Tibial nerve (tissue), 4 donors: ENCODE results near the gene SMAD9. TPM values are rescaled to one million over a fixed set of nuclear protein-coding genes. Genes with fewer than 3 reads are reported as not detected.

Experiments used
- DNase-seq, 2 donors: peaks; one replicate each; pipeline ENCODE4 v3.0.0-alpha.2; 2019; ENCODE audit warnings: low spot score in 2 of 2
- H3K27ac ChIP-seq, 4 donors: fragments of 200-600 bp; sonication (generic) in 3 of 4; one replicate each; pipeline ENCODE4 v1.5.1; 2017 to 2019; ENCODE audit warnings: mild to moderate bottlenecking in 1 of 4
- H3K27me3 ChIP-seq, 2 donors: fragments of 200-600 bp; sonication (generic) in 1 of 2; one replicate each; pipeline versions ENCODE4 v1.5.1 to v1.6.0; 2017 to 2019
- H3K36me3 ChIP-seq, 3 donors: fragments of 200-600 bp; sonication (generic); one replicate each; pipeline ENCODE4 v1.5.1; 2018 to 2019
- H3K4me1 ChIP-seq, 4 donors: fragments of 200-600 bp; sonication (generic) in 3 of 4; one replicate each; pipeline ENCODE4 v1.5.1; 2017 to 2019
- H3K4me3 ChIP-seq, 4 donors: fragments of 200-600 bp; sonication (generic) in 3 of 4; one replicate each; pipeline ENCODE4 v1.5.1; 2017 to 2019; ENCODE audit warnings: mild to moderate bottlenecking in 1 of 4, moderate library complexity in 1 of 4
- H3K9me3 ChIP-seq, 4 donors: fragments of 200-600 bp; sonication (generic) in 3 of 4; one replicate each; pipeline ENCODE4 v1.5.1; 2017 to 2019
- CTCF ChIP-seq, 5 experiments: fragments of 200-600 bp in 3 of 5; fragments of 450-650 bp in 2 of 5; sonication (generic) in 3 of 5; IDR thresholded peaks; one replicate each; pipeline ENCODE4 v1.5.1; 2016 to 2019; ENCODE audit warnings: antibody characterized with exemption in 5 of 5, mild to moderate bottlenecking in 3 of 5, moderate library complexity in 2 of 5
- EP300 ChIP-seq, 2 donors: sonication (generic); formaldehyde crosslinking; IDR thresholded peaks; one replicate each; pipeline ENCODE4 v1.6.1; 2017; ENCODE audit warnings: antibody characterized with exemption in 2 of 2, mild to moderate bottlenecking in 1 of 2
- POLR2A ChIP-seq, 2 donors: fragments of 450-650 bp; IDR thresholded peaks; one replicate each; pipeline ENCODE4 v1.6.1; 2017; ENCODE audit warnings: antibody characterized with exemption in 2 of 2, mild to moderate bottlenecking in 2 of 2, moderate library complexity in 2 of 2
- WGBS, 2 donors: methylation state at CpG; one replicate each; pipeline ENCODE4 v1.1.5; 2018; 5-methylcytosine and 5-hydroxymethylcytosine counted together
- total RNA-seq, 4 donors: library from RNA; depleted of rRNA; stranded (reverse); fragments of >200 nt; gene quantifications; one replicate each; pipeline ENCODE4 v1.1.0, GENCODE V29; 2016

SMAD9 gene
- total RNA-seq, 4 donors from 2014 or later, result 13.8 to 20.4 (median 15.8) TPM

- DNase-seq, result no peak
- TF ChIP-seq EP300 (IDR thresholded peaks at IDR 0.05), result no peak
- TF ChIP-seq POLR2A (IDR thresholded peaks at IDR 0.05), result no peak
- no peak for TF ChIP-seq CTCF (IDR thresholded peaks at IDR 0.05)
- no peak overlapping the region for H3K27ac ChIP-seq
- WGBS, 2 donors, result 61 to 83% methylated on average over 6 of the region's 6 CpGs
- no peak overlapping the region for H3K4me3 ChIP-seq
- H3K4me1 ChIP-seq, result no peaks in the 10 kb centered on the region
- no peaks in the 10 kb centered on the region for H3K36me3 ChIP-seq
- H3K27me3 ChIP-seq, result no peaks in the 10 kb centered on the region
- H3K9me3 ChIP-seq, result no peaks in the 10 kb centered on the region
Measured at GRCh38 chr13:36804588-36804987, 115.5 kb downstream of the SMAD9 start.

- TF ChIP-seq POLR2A (IDR thresholded peaks at IDR 0.05) (no peak), EP300 (IDR thresholded peaks at IDR 0.05) (no peak), CTCF (IDR thresholded peaks at IDR 0.05) (no peak)
Measured at GRCh38 chr13:36801035-36801434, 119.0 kb downstream of the SMAD9 start.

GRCh38 chr13:36796052-36796451, 124.0 kb downstream of the SMAD9 start:
- H3K36me3 ChIP-seq, result no peaks in the 10 kb centered on the region
- H3K27me3 ChIP-seq, result no peaks in the 10 kb centered on the region
- DNase-seq, result no peak
- no peak overlapping the region for H3K4me3 ChIP-seq
- H3K4me1 ChIP-seq, result no peaks in the 10 kb centered on the region
- no peaks in the 10 kb centered on the region for H3K9me3 ChIP-seq
- H3K27ac ChIP-seq, result no peak overlapping the region
- 85 to 90% methylated on average over 3 of the region's 3 CpGs for WGBS, 2 donors
- TF ChIP-seq EP300 (IDR thresholded peaks at IDR 0.05) (no peak), CTCF (IDR thresholded peaks at IDR 0.05) (no peak), POLR2A (IDR thresholded peaks at IDR 0.05) (no peak)

More at GRCh38 chr13:36801035-36801434, 119.0 kb downstream of the SMAD9 start:
- Histone ChIP-seq H3K36me3 (no peaks in the 10 kb centered on the region), H3K4me1 (no peaks in the 10 kb centered on the region), H3K27ac (no peak overlapping the region), H3K9me3 (no peaks in the 10 kb centered on the region), H3K4me3 (no peak overlapping the region), H3K27me3 (no peaks in the 10 kb centered on the region)
- 46 to 56% methylated on average over 3 of the region's 3 CpGs for WGBS, 2 donors
- DNase-seq, result no peak

- TF ChIP-seq EP300 (IDR thresholded peaks at IDR 0.05), result no peak
- no peak for TF ChIP-seq POLR2A (IDR thresholded peaks at IDR 0.05)
- no peak for TF ChIP-seq CTCF (IDR thresholded peaks at IDR 0.05)
- 75 to 78% methylated on average over 6 of the region's 6 CpGs for WGBS, 2 donors
- Histone ChIP-seq H3K4me3 (no peak overlapping the region), H3K27ac (no peak overlapping the region), H3K9me3 (no peaks in the 10 kb centered on the region), H3K4me1 (no peaks in the 10 kb centered on the region), H3K27me3 (no peaks in the 10 kb centered on the region), H3K36me3 (no peaks in the 10 kb centered on the region)
- no peak for DNase-seq
Measured at GRCh38 chr13:36795463-36795862, 124.6 kb downstream of the SMAD9 start.

Other genes with a start within 250 kb of the SMAD9 start
- 1 to 10 TPM in 1 of 4 donors, under 1 TPM in 1, not detected in 2; 0.21 to 1.2 TPM for gene SERTM1, start 246.2 kb downstream of the SMAD9 start, total RNA-seq
- 10 to 100 TPM in 1 of 4 donors, 1 to 10 TPM in 3; 4.8 to 12.9 (median 5.9) TPM for gene RFXAP, start 101.0 kb downstream of the SMAD9 start, total RNA-seq
- 10 to 100 TPM; 36.6 to 45.0 (median 38.2) TPM for gene ALG5, start 79.1 kb upstream of the SMAD9 start, total RNA-seq
- 10 to 100 TPM; 26.7 to 35.0 (median 31.9) TPM for gene EXOSC8, start 80.5 kb upstream of the SMAD9 start, total RNA-seq
- gene SUPT20H, start 139.4 kb upstream of the SMAD9 start, total RNA-seq, result 10 to 100 TPM; 24.7 to 50.9 (median 40.6) TPM
- gene CSNK1A1L, start 185.4 kb upstream of the SMAD9 start, total RNA-seq, result not detected